GM12873 (cell line): ENCODE measurements around the gene SPG11.

Source experiments
- TF ChIP-seq, protein P1 (sequence below): IDR thresholded peaks from 2 replicates; pipeline ENCODE4 v1.5.1; 2012; ENCODE audit warnings: low read depth, mild to moderate bottlenecking, moderate library complexity, low read length, control low read depth; ENCODE audit not compliant: insufficient read depth; ENCODE audit errors: missing control alignments

SPG11 gene

DNA sequence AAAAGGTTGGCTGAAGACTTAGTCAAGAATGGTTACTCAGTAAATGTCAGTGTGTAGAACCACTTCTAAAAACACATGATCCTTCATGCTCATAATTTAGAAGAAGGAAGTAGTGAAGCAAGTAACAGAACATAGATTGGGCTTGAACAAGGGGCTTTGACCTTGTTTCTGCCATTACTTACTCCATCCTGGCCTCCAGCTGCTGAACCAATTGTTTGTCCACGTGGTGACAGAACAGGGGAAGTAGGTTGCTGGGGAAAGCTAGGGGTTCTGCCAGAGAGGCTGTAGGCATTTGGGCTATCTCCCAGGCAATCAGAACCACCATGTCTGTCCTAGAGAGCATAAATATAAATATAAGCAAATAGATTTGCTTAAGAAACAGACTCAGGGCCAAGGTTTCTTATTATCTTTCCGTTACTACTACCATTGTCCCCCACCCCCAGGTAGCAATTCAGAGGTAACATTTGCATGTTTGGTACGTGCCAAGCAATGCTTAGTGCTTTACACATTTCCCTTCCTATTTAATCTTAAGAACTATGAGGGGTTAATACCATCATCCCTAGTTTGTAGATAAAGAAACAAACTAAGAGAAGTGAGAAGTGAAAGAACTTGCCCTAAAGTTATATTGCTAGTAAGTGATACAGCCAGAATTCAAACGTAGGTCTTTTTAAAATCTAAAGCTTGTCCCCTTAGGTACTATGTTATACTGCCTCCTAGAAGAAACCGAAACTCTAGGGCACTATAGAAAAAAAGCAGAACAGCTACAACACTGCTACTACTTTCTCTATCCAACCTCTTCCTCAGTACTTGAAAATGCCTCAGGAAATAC, 3.0 kb upstream of the SPG11 start:
- TF ChIP-seq, protein P1, sequence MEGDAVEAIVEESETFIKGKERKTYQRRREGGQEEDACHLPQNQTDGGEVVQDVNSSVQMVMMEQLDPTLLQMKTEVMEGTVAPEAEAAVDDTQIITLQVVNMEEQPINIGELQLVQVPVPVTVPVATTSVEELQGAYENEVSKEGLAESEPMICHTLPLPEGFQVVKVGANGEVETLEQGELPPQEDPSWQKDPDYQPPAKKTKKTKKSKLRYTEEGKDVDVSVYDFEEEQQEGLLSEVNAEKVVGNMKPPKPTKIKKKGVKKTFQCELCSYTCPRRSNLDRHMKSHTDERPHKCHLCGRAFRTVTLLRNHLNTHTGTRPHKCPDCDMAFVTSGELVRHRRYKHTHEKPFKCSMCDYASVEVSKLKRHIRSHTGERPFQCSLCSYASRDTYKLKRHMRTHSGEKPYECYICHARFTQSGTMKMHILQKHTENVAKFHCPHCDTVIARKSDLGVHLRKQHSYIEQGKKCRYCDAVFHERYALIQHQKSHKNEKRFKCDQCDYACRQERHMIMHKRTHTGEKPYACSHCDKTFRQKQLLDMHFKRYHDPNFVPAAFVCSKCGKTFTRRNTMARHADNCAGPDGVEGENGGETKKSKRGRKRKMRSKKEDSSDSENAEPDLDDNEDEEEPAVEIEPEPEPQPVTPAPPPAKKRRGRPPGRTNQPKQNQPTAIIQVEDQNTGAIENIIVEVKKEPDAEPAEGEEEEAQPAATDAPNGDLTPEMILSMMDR: no peak

DNA sequence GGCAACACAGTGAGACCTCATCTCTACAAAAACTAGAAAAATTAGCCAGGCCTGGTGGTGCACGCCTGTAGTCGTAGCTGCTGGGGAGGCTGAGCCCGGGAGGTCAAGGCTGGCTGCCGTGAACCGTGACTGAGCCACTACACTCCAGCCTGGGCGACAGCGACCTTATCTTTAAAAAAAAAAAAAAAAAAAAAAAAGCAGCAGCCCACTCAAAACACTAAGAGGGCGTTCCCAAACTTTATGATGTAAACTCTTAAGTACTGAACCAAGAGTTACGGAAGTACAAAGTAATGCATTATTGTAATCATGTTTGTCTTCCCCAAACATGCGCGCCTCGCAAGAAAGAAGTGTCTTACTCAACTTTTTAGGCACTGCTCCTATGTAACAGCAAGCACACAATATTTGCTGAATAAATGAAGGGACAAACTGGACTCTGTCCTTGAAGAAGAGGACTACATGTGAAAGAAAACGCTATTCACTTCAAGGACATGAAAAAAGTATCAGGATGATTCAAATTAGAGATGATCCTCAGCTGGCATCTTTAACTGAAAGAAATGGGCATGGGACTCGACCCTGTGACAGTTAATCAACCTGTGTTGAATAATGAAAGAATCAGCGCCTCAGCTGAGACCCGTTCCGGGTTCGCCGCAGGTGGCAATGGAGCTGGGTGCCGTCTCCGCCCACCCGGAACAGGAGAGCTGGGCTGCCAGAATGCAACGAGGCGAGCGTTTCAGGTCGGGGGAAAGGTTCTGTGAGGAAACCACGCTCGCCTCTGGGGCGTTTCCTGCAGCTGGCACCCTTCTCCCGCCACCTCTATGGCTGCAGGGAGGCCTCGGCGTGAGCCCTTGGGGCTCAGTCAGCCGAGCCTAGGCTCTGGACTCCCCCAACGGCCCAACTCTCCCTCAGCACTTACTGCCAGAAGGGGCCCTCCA, 718 bp downstream of the SPG11 start:
- TF ChIP-seq, protein P1: no peak

DNA sequence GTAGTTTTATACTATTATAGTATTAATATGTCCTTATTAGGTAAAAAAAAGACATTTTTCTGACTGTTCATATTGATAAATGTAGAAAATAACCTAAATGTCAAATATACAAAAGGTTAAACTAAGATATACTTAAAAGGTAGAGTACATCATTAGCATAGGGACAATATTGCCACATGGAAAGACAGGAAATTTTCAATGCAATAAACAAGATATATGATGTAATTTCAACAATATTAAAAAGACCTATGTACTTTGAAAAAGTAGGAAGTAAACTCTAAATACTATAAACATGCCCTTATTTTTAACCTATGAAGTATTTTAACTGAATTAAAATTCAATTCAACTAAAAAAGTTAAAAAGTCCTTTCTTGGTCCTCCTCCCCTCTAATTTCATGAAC, 1.9 kb downstream of the SPG11 start:
- TF ChIP-seq, protein P1: no peak

GRCh38 chr15:44659056-44659455, 4.4 kb downstream of the SPG11 start:
- TF ChIP-seq, protein P1: no peak

DNA sequence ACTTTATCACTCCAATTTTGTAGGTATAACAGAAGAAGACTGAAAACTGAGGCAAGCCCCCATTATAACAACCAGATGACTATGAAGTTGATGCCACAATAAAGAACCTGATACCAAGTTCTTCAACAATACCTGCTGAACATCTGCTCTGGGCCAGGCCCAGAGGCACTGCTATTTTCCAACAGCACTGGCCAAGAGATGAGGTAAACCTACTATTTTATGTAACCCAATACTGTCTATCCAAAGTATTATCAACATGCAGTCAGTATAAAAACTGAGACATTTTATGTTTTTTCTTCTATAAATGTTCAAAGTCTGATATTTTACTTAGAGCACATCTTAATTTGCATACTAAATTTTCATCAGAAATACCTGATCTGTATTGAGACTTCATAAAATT, 6.1 kb downstream of the SPG11 start:
- TF ChIP-seq, protein P1: no peak

- TF ChIP-seq, protein P1: no peak
Measured at GRCh38 chr15:44656913-44657312, 6.5 kb downstream of the SPG11 start.

- TF ChIP-seq, protein P1: no peak
Measured at GRCh38 chr15:44656298-44656697, 7.2 kb downstream of the SPG11 start.
